Measurements from ENCODE around the gene HSPA8. TPM values are rescaled to one million over a fixed set of nuclear protein-coding genes. Genes with fewer than 3 reads are reported as not detected.

HSPA8 gene
- total and polyA plus RNA-seq, 2 experiments from 2014 or later, result 826 to 2,903 TPM

DNA sequence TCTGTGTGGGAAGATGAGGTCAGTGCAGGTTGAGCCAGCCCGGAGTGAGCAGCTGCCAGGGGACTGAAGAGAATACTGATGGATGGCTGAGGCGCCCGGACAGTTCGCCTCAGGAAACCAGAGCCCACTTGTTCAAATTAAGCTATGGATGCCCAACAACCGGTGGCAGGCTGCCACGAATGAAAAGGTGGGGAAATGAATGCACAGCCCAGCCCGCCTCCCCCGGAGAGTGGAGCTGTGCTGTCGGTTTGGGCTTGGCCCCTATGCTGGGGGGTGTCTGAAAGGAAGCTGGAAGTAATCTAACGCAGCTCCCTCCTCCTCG, 21.9 kb downstream of the HSPA8 start:
- no peak for DNase-seq (ENCODE audit: low spot score)
- H3K27me3 ChIP-seq (ENCODE audit: insufficient read depth), result no peaks in the 10 kb centered on the region
- no peaks in the 10 kb centered on the region for H3K9me2 ChIP-seq (ENCODE audit: insufficient read depth)
- H2AFZ ChIP-seq, result peak overlapping the region; percentile 69
- Mint-ChIP-seq H3K27me3 (ENCODE audit: insufficient read depth, low read depth, poor library complexity) (peaks cover 5% of the 10 kb centered on the region), H3K4me3 (no peak overlapping the region), H3K9me3 (no peaks in the 10 kb centered on the region), H3K36me3 (ENCODE audit: low read depth) (no peaks in the 10 kb centered on the region), H3K4me1 (no peaks in the 10 kb centered on the region), H3K27ac (no peak overlapping the region)
- H3K36me3 ChIP-seq (ENCODE audit: insufficient read depth), result no peaks in the 10 kb centered on the region
- no peak overlapping the region for H3K27ac ChIP-seq (ENCODE audit: low read depth)
- TF ChIP-seq ETS1 (IDR thresholded peaks at IDR 0.05) (no peak), NANOG (IDR thresholded peaks at IDR 0.05; ENCODE audit: borderline replicate concordance) (no peak), EZH2 (IDR thresholded peaks at IDR 0.05; ENCODE audit: low read depth, unreplicated experiment) (no peak), ZNF462 (CRISPR knock-in tag; IDR thresholded peaks at IDR 0.05) (no peak), CREB1 (CRISPR knock-in tag; IDR thresholded peaks at IDR 0.05; ENCODE audit: low read depth) (no peak), EZH2phosphoT487 (IDR thresholded peaks at IDR 0.05; ENCODE audit: unreplicated experiment) (no peak), REST (IDR thresholded peaks at IDR 0.05; ENCODE audit: unreplicated experiment) (no peak), STAT1 (IDR thresholded peaks at IDR 0.05; ENCODE audit: unreplicated experiment) (no peak), ZNF114 (CRISPR knock-in tag; IDR thresholded peaks at IDR 0.05) (no peak)
- TF ChIP-seq, protein P1, sequence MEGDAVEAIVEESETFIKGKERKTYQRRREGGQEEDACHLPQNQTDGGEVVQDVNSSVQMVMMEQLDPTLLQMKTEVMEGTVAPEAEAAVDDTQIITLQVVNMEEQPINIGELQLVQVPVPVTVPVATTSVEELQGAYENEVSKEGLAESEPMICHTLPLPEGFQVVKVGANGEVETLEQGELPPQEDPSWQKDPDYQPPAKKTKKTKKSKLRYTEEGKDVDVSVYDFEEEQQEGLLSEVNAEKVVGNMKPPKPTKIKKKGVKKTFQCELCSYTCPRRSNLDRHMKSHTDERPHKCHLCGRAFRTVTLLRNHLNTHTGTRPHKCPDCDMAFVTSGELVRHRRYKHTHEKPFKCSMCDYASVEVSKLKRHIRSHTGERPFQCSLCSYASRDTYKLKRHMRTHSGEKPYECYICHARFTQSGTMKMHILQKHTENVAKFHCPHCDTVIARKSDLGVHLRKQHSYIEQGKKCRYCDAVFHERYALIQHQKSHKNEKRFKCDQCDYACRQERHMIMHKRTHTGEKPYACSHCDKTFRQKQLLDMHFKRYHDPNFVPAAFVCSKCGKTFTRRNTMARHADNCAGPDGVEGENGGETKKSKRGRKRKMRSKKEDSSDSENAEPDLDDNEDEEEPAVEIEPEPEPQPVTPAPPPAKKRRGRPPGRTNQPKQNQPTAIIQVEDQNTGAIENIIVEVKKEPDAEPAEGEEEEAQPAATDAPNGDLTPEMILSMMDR (conservative IDR thresholded peaks at IDR 0.05; ENCODE audit: low read depth in 2 of 2), result no peak
- H4K20me1 ChIP-seq (replicated peaks; ENCODE audit: insufficient read depth), result no peaks in the 10 kb centered on the region
- no peaks in the 10 kb centered on the region for H3K79me2 ChIP-seq (replicated peaks; ENCODE audit: insufficient read depth)
- no peaks in the 10 kb centered on the region for H3K4me1 ChIP-seq (ENCODE audit: insufficient read depth)
- H3F3A ChIP-seq (replicated peaks; ENCODE audit: low read depth), result no peaks in the 10 kb centered on the region
- peak; percentile 41; the same call in 2 of the 3 replicates for ATAC-seq
- no peak overlapping the region for H3K4me3 ChIP-seq
- H3K4me2 ChIP-seq, result no peak overlapping the region
